HT1080 (cell line): Measurements from ENCODE around the gene FAM174B. TPM values are rescaled to one million over a fixed set of nuclear protein-coding genes. Genes with fewer than 3 reads are reported as not detected.

Source experiments
- DNase-seq: peaks from one replicate; pipeline ENCODE4 v3.0.0-alpha.2; 2015; ENCODE audit warnings: low read depth
- total RNA-seq: library from RNA; depleted of rRNA; stranded (reverse); fragments of >200 nt; shearing (Covaris generic); gene quantifications from 2 replicates; pipeline ENCODE4 v1.2.3, GENCODE V29; 2014; rRNA removed

FAM174B gene
- total RNA-seq, 1 experiment from 2014 or later = 0.37 TPM

DNA sequence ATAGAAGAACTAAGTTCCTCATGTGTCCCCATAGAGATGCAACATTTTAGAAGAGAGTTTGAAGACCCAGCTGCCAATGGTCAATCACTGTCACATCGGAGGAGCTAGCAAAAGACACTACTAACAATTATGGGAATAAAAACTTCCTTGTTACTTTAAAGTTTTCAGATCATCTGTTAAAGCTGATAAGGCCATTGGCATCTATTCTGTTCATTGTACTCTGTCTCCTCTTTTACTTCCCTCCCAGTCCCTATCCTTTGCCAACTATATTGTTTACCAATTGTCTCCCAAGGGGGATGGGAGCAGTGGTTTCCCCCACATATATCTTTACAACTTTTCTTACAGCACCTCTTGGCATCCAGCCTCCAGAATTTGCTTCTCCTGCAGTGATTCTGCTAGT, 81.0 kb downstream of the FAM174B start:
- no peak for DNase-seq

GRCh38 chr15:92574161-92574560, 81.4 kb downstream of the FAM174B start:
- DNase-seq = no peak

DNA sequence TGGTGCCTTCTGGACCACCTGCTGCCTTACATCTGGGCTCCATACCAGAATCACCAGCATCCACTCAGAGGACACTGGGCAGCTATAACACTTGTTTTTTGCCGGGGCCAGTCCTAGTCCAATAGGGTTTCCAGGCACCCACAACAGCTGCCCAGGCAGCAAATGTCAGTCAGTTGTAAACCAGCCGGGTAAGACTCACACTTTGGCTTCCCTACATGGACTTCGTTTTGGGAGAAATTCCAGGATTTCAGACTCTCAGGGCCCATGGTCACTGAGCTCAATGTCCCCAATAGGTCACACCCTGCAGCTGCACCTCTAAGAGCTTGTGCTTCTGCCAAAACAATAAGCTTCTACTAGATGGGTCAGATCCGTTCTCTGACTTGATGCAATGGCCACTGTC, 83.8 kb downstream of the FAM174B start:
- no peak for DNase-seq

DNA sequence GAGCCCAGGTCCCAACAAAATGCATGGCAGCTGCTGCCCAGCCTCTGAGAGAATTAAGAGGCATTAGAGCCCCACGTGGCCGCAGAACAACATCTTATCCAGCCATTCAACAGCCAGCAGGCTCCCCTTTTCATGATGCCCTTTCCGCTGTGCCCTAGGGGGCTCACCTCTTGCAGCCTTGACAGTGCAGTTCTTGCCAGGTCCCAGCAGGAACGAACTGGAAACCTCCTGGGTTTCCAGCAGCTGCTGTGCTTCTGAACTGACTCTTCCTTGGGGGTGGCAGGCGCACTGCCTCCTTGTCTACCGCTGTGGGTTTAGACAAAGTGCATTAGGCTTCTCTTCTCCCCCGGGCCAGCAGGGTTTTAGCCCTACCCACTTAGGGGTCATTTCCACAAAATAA, 85.2 kb downstream of the FAM174B start:
- no peak for DNase-seq

DNA sequence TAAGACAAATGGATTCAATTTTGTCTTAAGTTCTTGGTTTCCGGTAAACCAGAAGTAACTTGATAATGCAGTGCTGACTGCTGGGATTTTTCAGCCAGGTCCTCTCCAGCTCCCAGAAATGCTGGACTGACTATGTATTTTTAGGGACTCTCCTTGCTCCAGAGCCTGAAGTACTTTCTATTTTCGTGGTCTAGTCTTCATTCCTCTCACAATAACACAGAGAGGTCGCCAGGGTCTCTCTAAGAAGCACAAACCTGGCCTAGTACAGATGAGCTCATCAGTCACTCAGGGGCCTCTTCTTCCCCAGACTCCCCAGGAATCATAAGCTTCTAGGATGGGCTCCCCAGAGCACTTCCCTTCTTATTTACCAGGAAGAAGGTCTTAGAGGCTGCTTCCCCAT, 85.8 kb downstream of the FAM174B start:
- no peak for DNase-seq

Other genes with a start within 250 kb of the FAM174B start
- 16.7 and 28.1 TPM in 2 replicates for gene CHD2, start 244.5 kb upstream of the FAM174B start, total RNA-seq